Measurements from ENCODE around the gene NOS1AP.

The NOS1AP gene

DNA sequence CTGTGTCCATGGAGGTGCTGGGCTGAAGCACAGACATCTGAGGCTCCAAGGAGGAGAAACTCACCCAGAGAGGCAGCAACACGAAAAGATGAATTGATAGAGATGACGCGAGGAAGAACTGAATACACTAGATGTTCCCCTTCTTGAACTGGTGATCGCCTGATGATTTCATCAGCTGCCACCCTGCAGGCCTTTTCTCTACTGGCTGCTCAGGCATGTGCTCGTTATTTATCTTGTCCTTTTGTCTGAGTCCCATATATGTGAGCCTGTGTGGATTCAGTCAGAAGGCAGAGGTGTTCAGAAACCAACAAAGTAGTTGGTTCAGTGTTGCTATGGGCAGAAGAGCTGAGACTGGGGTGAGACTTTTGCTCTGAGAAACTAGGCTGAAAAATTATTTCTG, 202.9 kb downstream of the NOS1AP start:
- no peak overlapping the region for H3K27ac Mint-ChIP-seq
- no peaks in the 10 kb centered on the region for H3K9me3 Mint-ChIP-seq
- H3K36me3 Mint-ChIP-seq (ENCODE audit: low read depth), result no peaks in the 10 kb centered on the region
- DNase-seq, result no peak
- no peak overlapping the region for H3K4me3 Mint-ChIP-seq
- H3K27me3 Mint-ChIP-seq, result peaks cover 8% of the 10 kb centered on the region
- no peaks in the 10 kb centered on the region for H3K4me1 Mint-ChIP-seq (ENCODE audit: low read depth)

GRCh38 chr1:162275622-162276175, 206.2 kb downstream of the NOS1AP start:
- H3K4me1 Mint-ChIP-seq (ENCODE audit: low read depth), result no peaks in the 10 kb centered on the region
- no peaks in the 10 kb centered on the region for H3K9me3 Mint-ChIP-seq
- peaks cover 10% of the 10 kb centered on the region for H3K27me3 Mint-ChIP-seq
- no peak overlapping the region for H3K27ac Mint-ChIP-seq
- DNase-seq, result no peak
- H3K4me3 Mint-ChIP-seq, result no peak overlapping the region
- no peaks in the 10 kb centered on the region for H3K36me3 Mint-ChIP-seq (ENCODE audit: low read depth)

DNA sequence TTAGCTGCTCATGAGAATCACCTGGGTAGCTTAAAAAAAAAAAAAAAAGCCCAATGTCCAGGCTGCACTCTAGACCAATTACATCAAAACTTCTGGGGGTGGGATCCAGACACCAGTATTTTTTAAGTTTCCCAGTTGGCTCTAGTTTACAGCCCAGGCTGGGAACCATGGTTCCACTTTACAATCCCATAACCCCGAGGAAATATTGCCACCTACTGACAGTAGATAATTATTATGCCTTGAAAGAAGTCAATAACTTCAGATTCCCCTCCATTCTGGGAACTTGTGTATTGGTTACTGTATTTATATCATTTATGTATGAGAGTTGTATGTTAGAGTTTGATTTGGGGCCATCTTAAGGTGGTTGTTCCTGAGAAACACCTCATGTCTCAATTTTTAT, 207.0 kb downstream of the NOS1AP start:
- no peak for DNase-seq
- Mint-ChIP-seq H3K27me3 (peaks cover 9% of the 10 kb centered on the region), H3K27ac (no peak overlapping the region)

GRCh38 chr1:162279136-162279498, 209.6 kb downstream of the NOS1AP start:
- H3K9me3 Mint-ChIP-seq, result no peaks in the 10 kb centered on the region
- H3K27ac Mint-ChIP-seq, result no peak overlapping the region
- no peak overlapping the region for H3K4me3 Mint-ChIP-seq
- DNase-seq, result no peak
- H3K4me1 Mint-ChIP-seq (ENCODE audit: low read depth), result no peaks in the 10 kb centered on the region
- H3K27me3 Mint-ChIP-seq, result peaks cover 17% of the 10 kb centered on the region
- H3K36me3 Mint-ChIP-seq (ENCODE audit: low read depth), result no peaks in the 10 kb centered on the region

More for the DNA sequence above, 207.0 kb downstream of the NOS1AP start:
- Mint-ChIP-seq H3K4me3 (no peak overlapping the region), H3K36me3 (ENCODE audit: low read depth) (no peaks in the 10 kb centered on the region), H3K4me1 (ENCODE audit: low read depth) (no peaks in the 10 kb centered on the region), H3K9me3 (no peaks in the 10 kb centered on the region)

DNA sequence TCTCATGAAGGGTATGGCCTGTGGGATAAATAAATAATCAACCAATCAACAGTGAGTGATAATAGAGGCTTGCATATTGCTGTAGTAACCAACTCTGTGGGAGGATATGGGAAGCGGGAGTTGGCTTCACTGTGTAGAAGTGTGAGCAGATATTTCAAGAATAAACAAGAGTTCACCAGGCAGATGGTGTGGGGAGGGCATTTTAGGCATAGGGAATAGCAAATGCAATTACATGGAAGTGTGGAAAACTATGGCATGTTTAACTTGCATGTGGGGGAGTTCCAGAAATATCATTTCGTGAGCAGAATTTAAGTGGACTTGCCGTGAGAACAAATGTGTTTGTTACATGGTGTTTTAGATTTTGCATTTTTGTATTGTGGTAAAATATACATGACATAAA, 211.9 kb downstream of the NOS1AP start:
- DNase-seq, result no peak
- Mint-ChIP-seq H3K27me3 (peaks cover 28% of the 10 kb centered on the region), H3K4me3 (no peak overlapping the region), H3K27ac (no peak overlapping the region), H3K9me3 (no peaks in the 10 kb centered on the region), H3K36me3 (ENCODE audit: low read depth) (no peaks in the 10 kb centered on the region), H3K4me1 (ENCODE audit: low read depth) (no peaks in the 10 kb centered on the region)

GRCh38 chr1:162283657-162284056, 214.2 kb downstream of the NOS1AP start:
- Mint-ChIP-seq H3K4me3 (no peak overlapping the region), H3K36me3 (ENCODE audit: low read depth) (no peaks in the 10 kb centered on the region), H3K27ac (no peak overlapping the region), H3K27me3 (peaks cover 40% of the 10 kb centered on the region), H3K4me1 (ENCODE audit: low read depth) (no peaks in the 10 kb centered on the region), H3K9me3 (no peaks in the 10 kb centered on the region)
- no peak for DNase-seq

GRCh38 chr1:162284206-162284955, 214.9 kb downstream of the NOS1AP start:
- DNase-seq, result no peak
- no peaks in the 10 kb centered on the region for H3K9me3 Mint-ChIP-seq

GRCh38 chr1:162285149-162285561, 215.7 kb downstream of the NOS1AP start:
- Mint-ChIP-seq H3K4me1 (ENCODE audit: low read depth) (no peaks in the 10 kb centered on the region), H3K27me3 (peaks cover 39% of the 10 kb centered on the region), H3K36me3 (ENCODE audit: low read depth) (no peaks in the 10 kb centered on the region), H3K27ac (no peak overlapping the region), H3K4me3 (no peak overlapping the region), H3K9me3 (no peaks in the 10 kb centered on the region)
- no peak for DNase-seq

More at GRCh38 chr1:162284206-162284955, 214.9 kb downstream of the NOS1AP start:
- no peaks in the 10 kb centered on the region for H3K4me1 Mint-ChIP-seq (ENCODE audit: low read depth)
- no peaks in the 10 kb centered on the region for H3K36me3 Mint-ChIP-seq (ENCODE audit: low read depth)
- H3K27me3 Mint-ChIP-seq, result peaks cover 38% of the 10 kb centered on the region
- H3K27ac Mint-ChIP-seq, result no peak overlapping the region
- H3K4me3 Mint-ChIP-seq, result no peak overlapping the region

- H3K4me1 Mint-ChIP-seq (ENCODE audit: low read depth), result no peaks in the 10 kb centered on the region
- no peak overlapping the region for H3K4me3 Mint-ChIP-seq
- H3K9me3 Mint-ChIP-seq, result no peaks in the 10 kb centered on the region
- no peak overlapping the region for H3K27ac Mint-ChIP-seq
- H3K36me3 Mint-ChIP-seq (ENCODE audit: low read depth), result no peaks in the 10 kb centered on the region
- peaks cover 24% of the 10 kb centered on the region for H3K27me3 Mint-ChIP-seq
- DNase-seq, result no peak
These were observed 221.5 kb downstream of the NOS1AP start for GRCh38 chr1:162291000-162291399.

- Mint-ChIP-seq H3K36me3 (ENCODE audit: low read depth) (no peaks in the 10 kb centered on the region), H3K4me1 (ENCODE audit: low read depth) (no peaks in the 10 kb centered on the region), H3K9me3 (no peaks in the 10 kb centered on the region), H3K27ac (no peak overlapping the region), H3K4me3 (no peak overlapping the region), H3K27me3 (peaks cover 26% of the 10 kb centered on the region)
- DNase-seq, result no peak
These were observed 222.9 kb downstream of the NOS1AP start for GRCh38 chr1:162292422-162292849.

DNA sequence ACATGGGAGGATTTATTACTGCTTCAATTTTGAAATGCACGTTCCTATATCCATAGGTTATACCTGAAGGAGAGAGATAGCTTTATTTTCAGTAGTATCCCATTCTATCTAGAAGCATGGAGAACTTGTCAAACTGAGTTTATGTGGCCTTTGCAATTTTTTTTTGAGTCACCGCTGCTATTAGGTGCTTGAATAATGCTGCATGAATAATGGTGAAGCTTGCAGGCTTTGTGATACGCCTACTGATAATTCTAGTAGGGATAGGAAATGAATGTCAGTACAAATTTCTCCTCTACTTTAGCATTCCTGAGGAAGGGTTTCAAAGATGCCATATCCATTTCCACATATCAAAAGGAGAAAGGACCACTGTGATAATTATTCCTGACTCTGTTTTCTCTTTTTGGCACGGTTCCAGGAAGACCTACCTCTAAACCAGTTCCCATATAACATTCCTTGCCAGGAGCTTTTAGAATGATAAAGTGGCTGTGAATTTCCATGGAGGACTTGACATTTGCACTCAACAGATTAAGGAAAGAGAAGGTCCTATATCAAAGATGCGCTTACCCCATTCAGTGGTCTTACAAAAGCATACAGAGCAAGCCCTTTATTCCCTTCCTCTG, 223.7 kb downstream of the NOS1AP start:
- Mint-ChIP-seq H3K27me3 (peaks cover 26% of the 10 kb centered on the region), H3K27ac (no peak overlapping the region), H3K36me3 (ENCODE audit: low read depth) (no peaks in the 10 kb centered on the region), H3K9me3 (no peaks in the 10 kb centered on the region), H3K4me3 (no peak overlapping the region), H3K4me1 (ENCODE audit: low read depth) (no peaks in the 10 kb centered on the region)
- no peak for DNase-seq

- DNase-seq, result no peak
- Mint-ChIP-seq H3K4me3 (no peak overlapping the region), H3K9me3 (no peaks in the 10 kb centered on the region), H3K27me3 (peaks cover 28% of the 10 kb centered on the region), H3K27ac (no peak overlapping the region), H3K36me3 (ENCODE audit: low read depth) (no peaks in the 10 kb centered on the region), H3K4me1 (ENCODE audit: low read depth) (no peaks in the 10 kb centered on the region)
These were observed 224.5 kb downstream of the NOS1AP start for GRCh38 chr1:162294015-162294414.

DNA sequence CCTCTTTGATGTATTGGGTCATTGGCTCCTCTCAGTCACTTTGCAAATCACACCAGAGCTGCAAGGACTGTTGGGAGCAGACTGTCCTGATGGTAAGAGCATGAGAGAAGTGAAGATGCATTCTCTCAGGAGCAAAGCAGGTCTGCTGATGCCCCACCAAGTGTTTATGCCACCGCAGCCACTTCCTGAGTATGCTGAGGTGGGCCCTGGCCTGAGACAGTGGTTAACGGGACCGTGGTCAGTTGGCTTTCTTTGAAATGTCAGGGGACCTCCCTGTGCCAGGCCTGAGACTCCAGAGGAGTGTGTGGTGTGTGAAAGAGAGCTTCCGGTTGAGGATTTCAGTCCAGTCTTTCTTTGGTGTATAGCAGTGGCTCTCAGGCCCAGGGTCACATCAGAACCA, 227.7 kb downstream of the NOS1AP start:
- Mint-ChIP-seq H3K4me3 (no peak overlapping the region), H3K27me3 (peaks cover 25% of the 10 kb centered on the region)

DNA sequence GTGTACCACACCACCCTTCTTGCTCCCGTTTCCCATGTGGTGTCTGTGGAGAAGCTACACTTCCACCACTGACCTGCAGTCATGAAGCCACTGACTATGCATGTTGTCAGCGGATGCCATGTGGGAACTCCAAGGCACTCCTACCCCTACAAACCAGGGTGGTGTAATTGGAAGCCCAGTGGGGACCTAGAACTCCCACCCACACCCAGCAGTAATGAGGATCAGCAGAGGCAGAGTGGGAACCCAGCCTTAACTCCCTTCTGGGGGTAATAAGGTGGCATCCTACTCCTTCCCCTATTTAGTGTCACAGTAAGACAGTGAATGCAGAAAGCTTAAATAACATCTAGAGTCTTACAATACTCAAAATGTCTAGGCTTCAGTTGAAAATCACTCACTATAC, 228.8 kb downstream of the NOS1AP start:
- peaks cover 25% of the 10 kb centered on the region for H3K27me3 Mint-ChIP-seq
- H3K4me3 Mint-ChIP-seq, result no peak overlapping the region
- no peaks in the 10 kb centered on the region for H3K36me3 Mint-ChIP-seq (ENCODE audit: low read depth)
- DNase-seq, result no peak
- H3K9me3 Mint-ChIP-seq, result no peaks in the 10 kb centered on the region
- no peak overlapping the region for H3K27ac Mint-ChIP-seq
- no peaks in the 10 kb centered on the region for H3K4me1 Mint-ChIP-seq (ENCODE audit: low read depth)

More for the DNA sequence above, 227.7 kb downstream of the NOS1AP start:
- no peaks in the 10 kb centered on the region for H3K36me3 Mint-ChIP-seq (ENCODE audit: low read depth)
- no peak for DNase-seq
- H3K27ac Mint-ChIP-seq, result no peak overlapping the region
- no peaks in the 10 kb centered on the region for H3K9me3 Mint-ChIP-seq
- H3K4me1 Mint-ChIP-seq (ENCODE audit: low read depth), result no peaks in the 10 kb centered on the region

- Mint-ChIP-seq H3K36me3 (ENCODE audit: low read depth) (no peaks in the 10 kb centered on the region), H3K4me1 (ENCODE audit: low read depth) (no peaks in the 10 kb centered on the region), H3K27me3 (peaks cover 25% of the 10 kb centered on the region), H3K4me3 (no peak overlapping the region), H3K27ac (no peak overlapping the region), H3K9me3 (no peaks in the 10 kb centered on the region)
- DNase-seq, result no peak
These were observed 229.5 kb downstream of the NOS1AP start for GRCh38 chr1:162299018-162299417.

Data from activated T-cell treated with anti-CD3 and anti-CD28 coated beads, Interleukin-2, amount 50 U/mL, for 24 hours (primary cell).